GM13976 (cell line): ENCODE data around the gene LYZ.
"Not testable (repeated sequence)": the region's sequence is repeated elsewhere in the genome, so short reads cannot be mapped to it uniquely, and the experiment has no call there.

ENCODE experiments used
- DNase-seq: peaks from one replicate; pipeline ENCODE4 v3.0.0; 2012; ENCODE audit warnings: low spot score
- CTCF ChIP-seq: IDR thresholded peaks from 2 replicates; pipeline ENCODE4 v1.5.1; 2012; ENCODE audit warnings: borderline replicate concordance, mild to moderate bottlenecking; ENCODE audit not compliant: insufficient read depth; ENCODE audit errors: extremely low read depth, missing control alignments, control extremely low read depth
- in situ Hi-C: fragments of 300-500 bp; cut with MboI; formaldehyde crosslinking; loops from one replicate; pipeline ENCODE4 v1.12.0; 2022; ENCODE audit warnings: low sequenced_read_pairs, mixed read lengths, inconsistent platforms; ENCODE audit not compliant: unreplicated experiment

Gene LYZ

DNA sequence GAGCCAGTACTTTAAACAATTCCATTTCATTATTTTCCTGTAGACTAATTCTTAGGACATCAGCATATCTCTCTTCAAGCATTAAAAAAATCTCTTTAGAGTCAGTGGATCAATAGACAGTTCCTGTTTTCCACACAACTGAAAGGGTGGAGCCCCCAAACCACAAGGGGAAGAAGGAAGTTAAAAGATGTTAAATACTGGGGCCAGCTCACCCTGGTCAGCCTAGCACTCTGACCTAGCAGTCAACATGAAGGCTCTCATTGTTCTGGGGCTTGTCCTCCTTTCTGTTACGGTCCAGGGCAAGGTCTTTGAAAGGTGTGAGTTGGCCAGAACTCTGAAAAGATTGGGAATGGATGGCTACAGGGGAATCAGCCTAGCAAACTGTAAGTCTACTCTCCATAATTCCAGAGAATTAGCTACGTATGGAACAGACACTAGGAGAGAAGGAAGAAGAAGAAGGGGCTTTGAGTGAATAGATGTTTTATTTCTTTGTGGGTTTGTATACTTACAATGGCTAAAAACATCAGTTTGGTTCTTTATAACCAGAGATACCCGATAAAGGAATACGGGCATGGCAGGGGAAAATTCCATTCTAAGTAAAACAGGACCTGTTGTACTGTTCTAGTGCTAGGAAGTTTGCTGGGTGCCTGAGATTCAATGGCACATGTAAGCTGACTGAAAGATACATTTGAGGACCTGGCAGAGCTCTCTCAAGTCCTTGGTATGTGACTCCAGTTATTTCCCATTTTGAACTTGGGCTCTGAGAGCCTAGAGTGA, at the start of gene LYZ:
Gene LYZ, plus strand, starts transcription at position 220 of the 777 bp plus-strand sequence. Its CDS starts 28 bp downstream, at position 248.
- no peak for DNase-seq
- in situ Hi-C loops: no loop called here
- no peak for TF ChIP-seq CTCF

DNA sequence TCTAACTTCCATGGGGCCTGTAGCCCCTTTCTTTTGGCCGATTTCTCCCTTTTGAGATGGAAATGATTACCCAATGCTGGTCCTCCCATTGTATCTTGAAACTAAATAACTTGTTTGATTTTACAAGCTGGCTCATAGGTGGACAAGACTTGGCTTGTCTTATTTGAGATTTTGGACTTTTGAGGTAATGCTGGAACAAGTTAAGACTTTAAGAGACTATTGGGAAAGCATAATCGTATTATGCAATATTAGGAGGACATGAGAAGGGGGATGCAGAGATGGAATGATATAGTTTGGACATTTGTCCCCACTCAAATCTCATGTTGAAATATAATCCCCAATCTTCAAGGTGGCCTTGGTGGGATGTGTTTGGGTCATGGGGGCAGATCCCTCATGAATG, 49.2 kb upstream of the LYZ start:
- TF ChIP-seq CTCF: no peak
- in situ Hi-C loops: no loop called here
- DNase-seq: no peak

GRCh38 chr12:69304284-69304683, 43.9 kb upstream of the LYZ start:
- no peak for TF ChIP-seq CTCF
- DNase-seq: no peak
- in situ Hi-C loops: no loop called here

DNA sequence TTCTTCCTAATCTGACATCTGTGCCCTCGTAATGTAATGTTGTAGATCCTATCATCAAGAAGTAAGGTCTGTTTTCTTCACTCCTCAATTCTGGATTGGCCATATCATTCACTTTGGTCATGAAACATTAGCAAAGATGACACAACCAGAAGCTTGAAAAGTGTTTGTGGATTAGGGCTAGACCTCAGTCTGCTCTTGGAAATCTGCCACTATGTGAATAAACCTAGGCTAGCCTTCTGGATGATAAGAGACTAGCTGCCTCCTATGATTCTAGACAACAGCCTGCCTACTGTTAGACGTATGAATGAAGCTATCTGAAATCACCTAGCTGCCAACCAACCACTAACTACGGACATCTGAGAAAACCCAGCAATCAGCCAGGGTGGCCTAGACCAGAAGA, 38.7 kb upstream of the LYZ start:
- in situ Hi-C loops: no loop called here
- DNase-seq: no peak

DNA sequence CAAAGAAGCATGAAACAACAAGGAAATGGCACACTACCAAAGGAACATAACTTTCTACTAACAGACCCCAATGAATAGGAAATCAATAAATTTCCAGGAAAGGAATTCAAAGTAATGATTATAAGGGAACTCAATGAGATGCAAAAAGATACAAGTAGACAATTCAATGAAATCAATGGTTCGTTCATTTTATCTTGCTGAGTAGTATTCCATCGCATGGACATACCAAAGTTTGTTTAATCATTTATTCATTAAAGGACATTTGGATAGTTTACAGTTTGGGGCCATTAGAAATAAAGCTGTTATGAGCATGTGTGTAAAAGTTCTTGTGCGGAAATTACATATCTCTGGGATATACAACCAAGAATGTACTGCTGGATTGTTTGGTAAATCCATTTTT, 35.0 kb upstream of the LYZ start:
- no peak for TF ChIP-seq CTCF

More for the DNA sequence above, 38.7 kb upstream of the LYZ start:
- TF ChIP-seq CTCF: no peak

DNA sequence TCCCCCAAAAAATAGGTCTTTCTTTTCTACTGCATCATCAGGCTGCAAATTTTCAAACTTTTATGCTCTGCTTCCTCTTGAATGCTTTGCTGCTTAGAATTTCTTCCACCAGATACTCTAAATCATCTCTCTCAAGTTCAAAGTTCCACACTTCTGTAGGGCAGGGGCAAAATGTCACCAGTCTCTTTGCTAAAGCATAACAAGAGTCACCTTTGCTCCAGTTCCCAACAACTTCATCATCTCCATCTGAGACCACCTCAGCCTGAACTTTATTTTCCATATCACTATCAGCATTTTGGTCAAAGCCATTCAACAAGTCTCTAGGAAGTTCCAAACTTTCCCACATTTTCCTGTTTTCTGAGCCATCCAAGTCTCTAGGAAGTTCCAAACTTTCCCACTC, 31.4 kb upstream of the LYZ start:
- DNase-seq, in situ Hi-C loops: not testable (repeated sequence)

More for the DNA sequence above, 35.0 kb upstream of the LYZ start:
- in situ Hi-C loops: no loop called here
- no peak for DNase-seq

DNA sequence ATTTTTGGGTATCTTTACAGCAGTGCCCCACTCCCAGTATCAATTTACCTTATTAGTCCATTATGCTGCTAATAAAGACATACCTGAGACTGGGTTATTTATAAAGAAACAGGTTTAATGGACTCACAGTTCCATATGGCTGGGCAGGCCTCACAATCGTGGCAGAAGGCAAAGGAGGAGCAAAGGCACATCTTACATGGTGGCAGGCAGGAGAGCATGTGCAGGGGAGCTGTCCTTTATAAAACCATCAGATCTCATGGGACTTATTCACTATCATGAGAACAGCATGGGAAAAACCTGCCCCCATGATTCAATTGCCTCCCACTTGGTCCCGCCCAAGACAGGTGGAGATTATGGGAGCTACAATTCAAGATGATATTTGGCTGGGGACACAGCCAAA, 30.9 kb upstream of the LYZ start:
- DNase-seq, in situ Hi-C loops: not testable (repeated sequence)

- TF ChIP-seq CTCF: no peak
- in situ Hi-C loops: no loop called here
- DNase-seq: no peak
Observed at GRCh38 chr12:69318225-69318624, 30.0 kb upstream of the LYZ start.
